ENCODE results near the gene GPR173. TPM values are rescaled to one million over a fixed set of nuclear protein-coding genes. Genes with fewer than 3 reads are reported as not detected.

GPR173 gene
- total RNA-seq, 1 experiment from 2014 or later = 0.81 TPM

GRCh38 chrX:53089224-53089842 lies 40.7 kb downstream of the GPR173 start:
- peak; percentile 53 for DNase-seq (ENCODE audit: low read depth)

- no peak for DNase-seq (ENCODE audit: low read depth)
Measured at GRCh38 chrX:53089925-53090324, 41.3 kb downstream of the GPR173 start.

- no peak for DNase-seq (ENCODE audit: low read depth)
Measured at GRCh38 chrX:53091354-53091753, 42.8 kb downstream of the GPR173 start.

- peak; percentile 80 for DNase-seq (ENCODE audit: low read depth)
Measured at GRCh38 chrX:53093177-53093655, 44.6 kb downstream of the GPR173 start.

GRCh38 chrX:53093748-53094581 lies 45.4 kb downstream of the GPR173 start, which contains the start of gene KANTR:
Gene KANTR (plus strand): TSS chrX:53094142. CDS start chrX:53124273, 30,131 bp downstream.
- peak; percentile 97 for DNase-seq (ENCODE audit: low read depth)

GRCh38 chrX:53094582-53094905 lies 46.0 kb downstream of the GPR173 start:
- DNase-seq (ENCODE audit: low read depth) = no peak

- DNase-seq (ENCODE audit: low read depth) = no peak
Measured at GRCh38 chrX:53095796-53096195, 47.2 kb downstream of the GPR173 start.

GRCh38 chrX:53114864-53115549 lies 66.4 kb downstream of the GPR173 start:
- DNase-seq (ENCODE audit: low read depth) = no peak

GRCh38 chrX:53115550-53115874 lies 66.9 kb downstream of the GPR173 start:
- DNase-seq (ENCODE audit: low read depth) = no peak

- DNase-seq (ENCODE audit: low read depth) = peak; percentile 71
Measured at GRCh38 chrX:53116101-53116500, 67.5 kb downstream of the GPR173 start.

GRCh38 chrX:53122013-53122412 lies 73.4 kb downstream of the GPR173 start:
- no peak for DNase-seq (ENCODE audit: low read depth)

GRCh38 chrX:53125506-53125905 lies 76.9 kb downstream of the GPR173 start:
- DNase-seq (ENCODE audit: low read depth) = no peak

- no peak for DNase-seq (ENCODE audit: low read depth)
Measured at GRCh38 chrX:53126377-53126776, 77.8 kb downstream of the GPR173 start.

- DNase-seq (ENCODE audit: low read depth) = peak; percentile 52
Measured at GRCh38 chrX:53128097-53128749, 79.6 kb downstream of the GPR173 start.

Other genes starting within 250 kb of the GPR173 start
- gene XAGE5, start 237.5 kb upstream of the GPR173 start, total RNA-seq (2014; rRNA removed; shearing (Covaris generic)) = not detected in 2 replicates
- gene XAGE3, start 180.7 kb upstream of the GPR173 start, total RNA-seq (2014; rRNA removed; shearing (Covaris generic)) = not detected in 2 replicates
- 15.2 and 22.1 TPM in 2 replicates for gene FAM156B, start 151.5 kb upstream of the GPR173 start, total RNA-seq (2014; rRNA removed; shearing (Covaris generic))
- 23.1 and 26.1 TPM in 2 replicates for gene FAM156A, start 90.3 kb upstream of the GPR173 start, total RNA-seq (2014; rRNA removed; shearing (Covaris generic))
- gene TSPYL2, start 33.6 kb downstream of the GPR173 start, total RNA-seq (2014; rRNA removed; shearing (Covaris generic)) = 4.9 and 18.5 TPM in 2 replicates
- 3.3 TPM in 2 replicates for gene KANTR, start 45.4 kb downstream of the GPR173 start, total RNA-seq (2014; rRNA removed; shearing (Covaris generic))
- gene KDM5C, start 176.4 kb downstream of the GPR173 start, total RNA-seq (2014; rRNA removed; shearing (Covaris generic)) = 75.3 and 94.5 TPM in 2 replicates
- gene IQSEC2, start 232.8 kb downstream of the GPR173 start, total RNA-seq (2014; rRNA removed; shearing (Covaris generic)) = 18.8 and 20.4 TPM in 2 replicates

Data from M059J (cell line).